Measurements from ENCODE around the gene AFAP1L2. TPM values are rescaled to one million over a fixed set of nuclear protein-coding genes. Genes with fewer than 3 reads are reported as not detected.

AFAP1L2 gene
- total RNA-seq, 1 donor from 2014 or later, result 24.0 TPM

DNA sequence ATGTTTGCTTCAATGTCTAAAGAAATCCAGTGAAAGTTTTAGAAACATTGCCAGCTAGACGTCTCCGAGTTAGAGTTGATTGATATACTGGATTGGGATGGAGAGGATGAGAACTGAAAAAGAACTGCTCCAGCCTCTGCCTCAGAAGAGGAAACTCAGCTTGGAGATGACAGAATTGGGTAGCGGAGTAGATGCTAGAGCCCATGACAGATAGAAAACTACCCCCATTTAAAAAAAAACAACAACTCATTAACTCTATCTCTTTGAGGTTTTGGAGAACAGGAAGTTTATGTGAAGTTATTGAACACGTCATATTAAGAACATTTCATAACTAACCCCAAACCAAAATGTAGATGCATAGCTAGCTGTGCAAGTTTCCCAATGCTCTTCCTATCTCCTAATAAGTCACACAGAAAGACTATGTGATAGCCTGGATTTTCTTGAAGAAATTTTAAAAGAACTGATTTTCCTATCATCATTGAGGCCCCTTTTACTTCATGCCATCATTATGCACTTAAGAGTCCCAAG, 28.3 kb upstream of the AFAP1L2 start:
- no peak overlapping the region for H3K27ac ChIP-seq (ENCODE audit: low read depth, low read length)
- peaks cover 11 to 12% (median 11%) of the 10 kb centered on the region in 3 donors for H3K36me3 ChIP-seq (ENCODE audit: control insufficient read depth in 3 of 3, insufficient read depth in 3 of 3, low read length in 3 of 3)
- H3K9me3 ChIP-seq (ENCODE audit: control insufficient read depth in 3 of 3, low read length in 3 of 3), result no peaks in the 10 kb centered on the region

GRCh38 chr10:114431414-114432135, 27.3 kb upstream of the AFAP1L2 start:
- no peak overlapping the region for H3K4me3 ChIP-seq (ENCODE audit: low read length in 3 of 3)
- H3K27ac ChIP-seq (ENCODE audit: low read depth, low read length), result no peak overlapping the region
- H3K27me3 ChIP-seq (ENCODE audit: control insufficient read depth in 3 of 3, insufficient read depth in 3 of 3, low read length in 3 of 3), result no peaks in the 10 kb centered on the region
- no peaks in the 10 kb centered on the region for H3K9me3 ChIP-seq (ENCODE audit: control insufficient read depth in 3 of 3, low read length in 3 of 3)
- H3K4me1 ChIP-seq (ENCODE audit: control insufficient read depth in 3 of 3, insufficient read depth in 3 of 3, low read length in 3 of 3), result peaks cover 0 to 5% (median 0%) of the 10 kb centered on the region in 3 donors
- peaks cover 10 to 11% (median 10%) of the 10 kb centered on the region in 3 donors for H3K36me3 ChIP-seq (ENCODE audit: control insufficient read depth in 3 of 3, insufficient read depth in 3 of 3, low read length in 3 of 3)
- no peak overlapping the region for H3K9ac ChIP-seq (ENCODE audit: low read depth in 1 of 3, low read length in 3 of 3)

More for the DNA sequence above, 28.3 kb upstream of the AFAP1L2 start:
- no peak overlapping the region for H3K4me3 ChIP-seq (ENCODE audit: low read length in 3 of 3)
- no peaks in the 10 kb centered on the region for H3K27me3 ChIP-seq (ENCODE audit: control insufficient read depth in 3 of 3, insufficient read depth in 3 of 3, low read length in 3 of 3)
- no peaks in the 10 kb centered on the region for H3K4me1 ChIP-seq (ENCODE audit: control insufficient read depth in 3 of 3, insufficient read depth in 3 of 3, low read length in 3 of 3)
- H3K9ac ChIP-seq (ENCODE audit: low read depth in 1 of 3, low read length in 3 of 3), result no peak overlapping the region

DNA sequence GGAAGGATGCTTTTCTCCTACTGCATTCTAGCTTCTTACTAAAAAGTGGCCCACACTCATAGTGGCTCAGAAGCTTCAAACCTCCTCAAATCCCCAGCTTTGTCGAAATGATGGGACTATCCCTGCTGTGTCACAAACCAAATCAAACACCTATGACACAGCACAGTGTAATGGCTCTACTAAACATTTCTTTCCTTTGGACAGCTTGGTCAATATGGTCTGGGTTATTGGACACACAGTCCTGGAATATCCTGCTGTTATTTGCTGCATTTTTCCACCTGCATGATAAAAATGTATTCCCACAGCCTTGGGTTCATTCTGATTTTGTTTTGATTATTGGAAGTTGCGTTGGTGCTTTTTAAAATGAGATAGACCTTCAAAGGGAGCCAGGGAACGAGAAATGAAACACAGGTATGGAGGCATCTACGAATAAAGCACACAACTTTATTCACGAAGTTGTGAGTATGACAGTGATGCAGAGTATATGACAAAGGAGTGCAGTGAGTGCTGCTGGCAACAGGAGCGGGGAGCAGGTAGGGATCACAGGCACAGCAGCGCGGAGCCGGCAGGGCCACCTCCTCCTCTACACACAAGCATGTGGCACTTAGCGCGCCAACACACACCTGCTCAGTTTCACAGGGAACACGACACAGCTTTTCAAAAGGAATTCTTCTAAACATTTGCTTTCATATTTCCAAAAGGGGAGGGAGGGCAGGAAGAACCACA, 26.5 kb upstream of the AFAP1L2 start:
- H3K9me3 ChIP-seq (ENCODE audit: control insufficient read depth in 3 of 3, low read length in 3 of 3), result no peaks in the 10 kb centered on the region
- H3K4me1 ChIP-seq (ENCODE audit: control insufficient read depth in 3 of 3, insufficient read depth in 3 of 3, low read length in 3 of 3), result peaks cover 0 to 5% (median 0%) of the 10 kb centered on the region in 3 donors
- peaks cover 8 to 11% (median 10%) of the 10 kb centered on the region in 3 donors for H3K36me3 ChIP-seq (ENCODE audit: control insufficient read depth in 3 of 3, insufficient read depth in 3 of 3, low read length in 3 of 3)
- no peaks in the 10 kb centered on the region for H3K27me3 ChIP-seq (ENCODE audit: control insufficient read depth in 3 of 3, insufficient read depth in 3 of 3, low read length in 3 of 3)
- H3K27ac ChIP-seq (ENCODE audit: low read depth, low read length), result no peak overlapping the region
- H3K4me3 ChIP-seq (ENCODE audit: low read length in 3 of 3), result no peak overlapping the region
- no peak overlapping the region for H3K9ac ChIP-seq (ENCODE audit: low read depth in 1 of 3, low read length in 3 of 3)

- Histone ChIP-seq H3K36me3 (ENCODE audit: control insufficient read depth in 3 of 3, insufficient read depth in 3 of 3, low read length in 3 of 3) (peaks cover 4 to 8% (median 4%) of the 10 kb centered on the region in 3 donors), H3K9ac (ENCODE audit: low read depth in 1 of 3, low read length in 3 of 3) (no peak overlapping the region), H3K4me1 (ENCODE audit: control insufficient read depth in 3 of 3, insufficient read depth in 3 of 3, low read length in 3 of 3) (peaks cover 0 to 5% (median 0%) of the 10 kb centered on the region in 3 donors), H3K27me3 (ENCODE audit: control insufficient read depth in 3 of 3, insufficient read depth in 3 of 3, low read length in 3 of 3) (no peaks in the 10 kb centered on the region), H3K4me3 (ENCODE audit: low read length in 3 of 3) (no peak overlapping the region), H3K27ac (ENCODE audit: low read depth, low read length) (no peak overlapping the region), H3K9me3 (ENCODE audit: control insufficient read depth in 3 of 3, low read length in 3 of 3) (no peaks in the 10 kb centered on the region)
Measured at GRCh38 chr10:114429581-114430335, 25.5 kb upstream of the AFAP1L2 start.

GRCh38 chr10:114427124-114427852, 23.0 kb upstream of the AFAP1L2 start:
- H3K27ac ChIP-seq (ENCODE audit: low read depth, low read length), result no peak overlapping the region
- no peaks in the 10 kb centered on the region for H3K36me3 ChIP-seq (ENCODE audit: control insufficient read depth in 3 of 3, insufficient read depth in 3 of 3, low read length in 3 of 3)
- no peaks in the 10 kb centered on the region for H3K27me3 ChIP-seq (ENCODE audit: control insufficient read depth in 3 of 3, insufficient read depth in 3 of 3, low read length in 3 of 3)
- H3K9ac ChIP-seq (ENCODE audit: low read depth in 1 of 3, low read length in 3 of 3), result peak overlapping the region in 1 of 3 donors; percentile 4
- H3K9me3 ChIP-seq (ENCODE audit: control insufficient read depth in 3 of 3, low read length in 3 of 3), result no peaks in the 10 kb centered on the region
- peaks cover 0 to 5% (median 0%) of the 10 kb centered on the region in 3 donors for H3K4me1 ChIP-seq (ENCODE audit: control insufficient read depth in 3 of 3, insufficient read depth in 3 of 3, low read length in 3 of 3)
- no peak overlapping the region for H3K4me3 ChIP-seq (ENCODE audit: low read length in 3 of 3)

GRCh38 chr10:114426476-114426875, 22.2 kb upstream of the AFAP1L2 start:
- Histone ChIP-seq H3K27me3 (ENCODE audit: control insufficient read depth in 3 of 3, insufficient read depth in 3 of 3, low read length in 3 of 3) (no peaks in the 10 kb centered on the region), H3K9me3 (ENCODE audit: control insufficient read depth in 3 of 3, low read length in 3 of 3) (no peaks in the 10 kb centered on the region), H3K9ac (ENCODE audit: low read depth in 1 of 3, low read length in 3 of 3) (no peak overlapping the region), H3K36me3 (ENCODE audit: control insufficient read depth in 3 of 3, insufficient read depth in 3 of 3, low read length in 3 of 3) (no peaks in the 10 kb centered on the region), H3K27ac (ENCODE audit: low read depth, low read length) (no peak overlapping the region), H3K4me1 (ENCODE audit: control insufficient read depth in 3 of 3, insufficient read depth in 3 of 3, low read length in 3 of 3) (peaks cover 0 to 5% (median 0%) of the 10 kb centered on the region in 3 donors), H3K4me3 (ENCODE audit: low read length in 3 of 3) (no peak overlapping the region)

DNA sequence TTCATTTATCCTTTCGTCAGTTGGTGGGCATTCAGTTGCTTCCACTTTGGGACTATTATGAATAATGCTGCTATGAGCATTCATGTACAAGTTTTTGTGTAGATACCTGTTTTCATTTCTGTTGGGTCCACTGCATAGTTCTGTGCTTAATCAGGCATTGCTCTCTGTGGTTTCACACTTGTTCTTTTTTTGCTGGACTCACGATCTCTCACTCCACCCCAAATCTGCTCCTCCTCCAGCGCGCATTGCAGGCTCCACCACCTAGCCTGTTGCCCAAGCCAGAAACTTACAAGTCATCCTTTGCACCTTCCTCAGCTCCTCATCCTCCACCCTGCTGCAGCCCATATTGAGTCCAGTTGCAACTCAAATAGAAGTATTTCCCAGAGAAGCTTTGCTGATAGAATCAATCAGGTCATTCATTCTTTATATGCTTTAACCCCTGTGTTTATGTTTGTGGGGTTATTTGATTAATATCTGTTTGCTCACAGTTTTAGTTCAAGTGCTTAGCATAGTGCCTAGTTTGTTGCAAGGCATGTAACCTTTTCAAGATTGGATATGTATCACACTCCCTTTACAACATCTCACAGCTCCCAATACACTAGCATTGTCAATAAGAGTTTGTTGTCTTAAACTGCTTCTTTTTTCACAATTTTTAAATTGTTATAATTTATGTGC, 16.6 kb upstream of the AFAP1L2 start:
- no peaks in the 10 kb centered on the region for H3K4me1 ChIP-seq (ENCODE audit: control insufficient read depth in 3 of 3, insufficient read depth in 3 of 3, low read length in 3 of 3)
- H3K27me3 ChIP-seq (ENCODE audit: control insufficient read depth in 3 of 3, insufficient read depth in 3 of 3, low read length in 3 of 3), result no peaks in the 10 kb centered on the region

GRCh38 chr10:114418109-114418508, 13.8 kb upstream of the AFAP1L2 start:
- H3K27me3 ChIP-seq (ENCODE audit: control insufficient read depth in 3 of 3, insufficient read depth in 3 of 3, low read length in 3 of 3), result no peaks in the 10 kb centered on the region
- no peak overlapping the region for H3K9ac ChIP-seq (ENCODE audit: low read depth in 1 of 3, low read length in 3 of 3)
- H3K4me1 ChIP-seq (ENCODE audit: control insufficient read depth in 3 of 3, insufficient read depth in 3 of 3, low read length in 3 of 3), result peaks cover 6% of the 10 kb centered on the region in 3 donors
- H3K4me3 ChIP-seq (ENCODE audit: low read length in 3 of 3), result no peak overlapping the region
- no peaks in the 10 kb centered on the region for H3K9me3 ChIP-seq (ENCODE audit: control insufficient read depth in 3 of 3, low read length in 3 of 3)
- no peak overlapping the region for H3K27ac ChIP-seq (ENCODE audit: low read depth, low read length)
- H3K36me3 ChIP-seq (ENCODE audit: control insufficient read depth in 3 of 3, insufficient read depth in 3 of 3, low read length in 3 of 3), result no peaks in the 10 kb centered on the region

More for the DNA sequence above, 16.6 kb upstream of the AFAP1L2 start:
- Histone ChIP-seq H3K36me3 (ENCODE audit: control insufficient read depth in 3 of 3, insufficient read depth in 3 of 3, low read length in 3 of 3) (no peaks in the 10 kb centered on the region), H3K27ac (ENCODE audit: low read depth, low read length) (no peak overlapping the region), H3K9me3 (ENCODE audit: control insufficient read depth in 3 of 3, low read length in 3 of 3) (no peaks in the 10 kb centered on the region), H3K4me3 (ENCODE audit: low read length in 3 of 3) (no peak overlapping the region), H3K9ac (ENCODE audit: low read depth in 1 of 3, low read length in 3 of 3) (no peak overlapping the region)

All from skeletal muscle tissue (tissue), 4 donors.